GM21447 (cell line): ENCODE results near the gene CCL11.

Experiments used
- ATAC-seq: cut with Tn5 transposase; IDR thresholded peaks from one replicate; pipeline ENCODE4 v1.9.1; 2021; ENCODE audit not compliant: unreplicated experiment

The CCL11 gene

GRCh38 chr17:34257299-34257985 lies 28.1 kb upstream of the CCL11 start:
- no peak for ATAC-seq

- ATAC-seq = no peak
Measured at GRCh38 chr17:34257986-34258326, 27.6 kb upstream of the CCL11 start.

- ATAC-seq = no peak
Measured at GRCh38 chr17:34259146-34259545, 26.4 kb upstream of the CCL11 start.

GRCh38 chr17:34260861-34261260 lies 24.7 kb upstream of the CCL11 start:
- no peak for ATAC-seq

DNA sequence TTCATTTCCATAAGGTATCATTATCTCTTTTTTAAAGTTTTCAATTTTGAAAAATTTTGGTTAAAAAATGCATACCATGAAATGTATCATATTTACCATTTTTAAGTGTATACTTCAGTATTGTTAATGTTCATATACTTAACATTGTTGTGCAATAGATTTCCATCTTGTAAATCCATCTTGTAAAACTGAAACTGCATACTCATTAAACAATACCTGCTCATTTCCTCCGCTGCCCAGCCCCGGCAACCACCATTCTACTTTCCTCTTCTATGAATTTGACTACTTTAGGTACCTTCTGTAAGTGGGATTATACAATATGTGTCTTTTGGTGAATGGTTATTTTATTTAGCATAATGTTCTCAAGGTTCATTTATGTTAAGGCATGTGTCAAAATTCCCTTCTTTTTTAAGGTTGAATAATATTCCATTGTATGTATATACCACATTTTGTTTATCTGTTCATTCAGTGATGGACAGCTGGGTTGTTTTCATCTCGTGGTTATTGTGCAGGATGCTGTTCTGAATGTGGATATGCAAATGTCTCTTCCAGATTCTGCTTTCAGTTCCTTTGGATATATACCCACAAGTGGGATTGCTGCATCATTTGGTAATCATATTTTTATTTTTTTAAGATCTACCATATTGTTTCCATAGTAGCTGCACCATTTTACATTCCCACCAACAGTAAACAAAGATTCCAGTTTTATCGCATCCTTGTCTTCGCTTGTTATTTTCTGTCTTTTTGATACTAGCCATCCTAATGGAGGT lies 23.8 kb upstream of the CCL11 start:
- ATAC-seq = no peak

- no peak for ATAC-seq
Measured at GRCh38 chr17:34265711-34266110, 19.8 kb upstream of the CCL11 start.

- ATAC-seq = no peak
Measured at GRCh38 chr17:34269969-34270368, 15.6 kb upstream of the CCL11 start, which contains the start of gene CCL7. CCL7 (plus strand) TSS chr17:34270221; CDS start chr17:34270291, 70 bp downstream.

GRCh38 chr17:34275881-34276280 lies 9.7 kb upstream of the CCL11 start:
- ATAC-seq = no peak

DNA sequence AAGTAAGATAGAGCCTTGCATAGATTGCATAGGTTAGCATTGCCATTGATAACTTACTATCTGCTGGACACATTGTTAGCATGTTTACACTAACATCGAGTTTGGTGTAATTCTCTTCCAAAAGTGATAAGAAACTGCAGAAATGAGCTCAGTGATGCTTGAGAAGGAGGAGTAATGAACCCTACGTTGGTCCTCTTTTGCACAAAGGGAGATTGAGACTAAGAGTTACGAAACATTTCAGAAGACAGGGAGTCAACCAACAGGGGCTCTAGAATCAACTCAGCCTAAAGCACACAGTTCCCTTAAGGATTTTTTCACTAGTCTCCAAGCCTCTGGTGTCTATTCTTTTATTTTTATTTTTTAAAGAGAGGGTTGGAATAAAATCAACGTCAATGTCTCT lies 8.7 kb upstream of the CCL11 start:
- no peak for ATAC-seq

- no peak for ATAC-seq
Measured at GRCh38 chr17:34283571-34283970, 2.0 kb upstream of the CCL11 start.

- no peak for ATAC-seq
Measured at GRCh38 chr17:34287875-34288274, 2.3 kb downstream of the CCL11 start.

DNA sequence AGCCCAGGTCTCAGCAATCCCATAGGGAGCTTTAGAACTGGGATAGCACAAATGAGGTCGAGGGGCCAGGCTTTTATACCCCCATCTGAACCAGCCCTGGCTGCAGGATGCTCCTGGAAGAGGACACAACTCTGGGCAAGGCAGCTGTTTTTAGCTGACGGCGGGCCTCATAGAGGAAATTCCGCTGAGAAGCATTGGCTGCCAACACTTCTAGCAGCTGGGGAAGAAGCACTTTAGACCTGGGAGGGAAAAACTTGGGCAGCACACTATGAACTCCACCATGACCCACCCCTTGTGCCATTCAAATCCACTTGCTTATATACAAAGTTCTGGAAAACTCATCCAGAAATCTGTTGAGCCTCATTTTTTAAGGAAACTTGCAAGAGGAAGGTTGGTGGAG lies 5.0 kb downstream of the CCL11 start:
- no peak for ATAC-seq

DNA sequence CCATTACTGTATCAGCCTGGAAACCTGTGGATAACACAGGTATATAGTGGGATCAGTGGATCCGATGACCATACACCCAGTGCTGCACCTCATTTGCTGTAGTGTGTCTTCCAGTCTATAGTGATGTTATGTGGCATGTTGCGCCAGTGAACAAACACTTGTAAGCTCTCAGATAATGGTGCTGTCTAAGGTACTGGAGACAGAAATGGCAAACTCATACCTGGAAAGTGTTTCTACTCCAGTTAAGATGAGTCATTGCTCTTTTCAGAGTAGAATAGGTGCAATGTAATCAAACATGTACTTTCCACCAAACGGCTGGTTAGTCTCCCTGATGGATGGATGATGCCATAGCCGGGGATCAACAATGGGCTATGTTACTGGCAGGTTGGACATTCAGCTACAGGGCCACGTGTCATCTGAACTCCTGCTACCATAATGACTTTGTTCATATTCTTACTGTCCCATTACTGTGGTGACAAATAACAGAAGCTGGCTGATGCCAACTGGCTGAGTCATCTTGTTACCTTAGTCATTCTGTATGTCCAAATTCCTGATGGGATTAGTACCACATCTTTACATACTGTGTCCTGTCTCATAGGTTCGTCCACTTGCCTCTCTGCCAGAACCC lies 6.3 kb downstream of the CCL11 start:
- no peak for ATAC-seq

DNA sequence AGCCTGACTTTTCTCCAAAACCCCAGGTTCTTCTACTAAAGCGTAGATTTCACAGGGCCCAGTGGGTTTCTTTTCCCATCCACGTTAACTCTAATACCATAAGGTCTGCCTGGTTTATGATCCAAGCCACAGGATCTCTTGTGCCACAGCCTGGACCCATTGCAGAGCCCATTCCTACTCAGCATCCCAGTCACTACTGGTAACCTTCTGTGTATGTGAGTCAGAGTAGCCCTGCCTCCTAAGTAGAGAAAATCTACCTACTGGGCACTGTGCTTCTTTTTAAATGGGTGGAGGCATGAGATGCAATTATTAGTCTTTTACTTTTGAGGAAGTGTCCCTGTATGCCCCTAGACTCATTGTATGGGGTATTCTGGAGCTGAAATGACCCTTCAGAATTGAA lies 13.5 kb downstream of the CCL11 start:
- ATAC-seq = no peak

DNA sequence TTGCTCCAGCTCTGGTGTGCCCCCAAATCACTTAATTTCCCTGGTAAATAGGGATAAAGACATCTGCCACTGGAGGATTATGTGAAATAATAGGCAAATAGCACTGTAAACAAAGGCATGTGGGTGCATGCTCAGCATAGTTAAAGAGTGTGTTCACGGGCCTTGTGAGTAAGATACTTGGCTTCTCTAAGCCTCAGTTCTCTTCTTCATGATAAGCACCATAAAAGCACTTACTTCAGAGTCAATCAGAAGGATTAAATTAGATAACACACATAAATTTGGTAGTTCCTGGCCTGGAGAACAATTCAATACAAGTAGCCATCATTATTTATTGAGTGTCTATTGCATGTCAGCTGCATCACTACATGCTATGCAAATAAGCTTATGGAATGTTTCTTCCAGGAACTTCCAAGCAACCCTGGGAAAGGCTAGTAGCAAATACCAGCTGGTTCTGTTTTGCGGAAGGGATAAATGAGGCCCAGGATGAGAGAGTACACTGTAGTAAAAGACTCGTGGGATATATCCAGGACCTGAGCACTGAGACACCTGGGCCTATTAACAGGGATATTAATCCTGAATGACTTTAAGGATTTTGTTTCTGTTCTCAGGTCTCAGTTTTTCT lies 14.5 kb downstream of the CCL11 start:
- no peak for ATAC-seq

DNA sequence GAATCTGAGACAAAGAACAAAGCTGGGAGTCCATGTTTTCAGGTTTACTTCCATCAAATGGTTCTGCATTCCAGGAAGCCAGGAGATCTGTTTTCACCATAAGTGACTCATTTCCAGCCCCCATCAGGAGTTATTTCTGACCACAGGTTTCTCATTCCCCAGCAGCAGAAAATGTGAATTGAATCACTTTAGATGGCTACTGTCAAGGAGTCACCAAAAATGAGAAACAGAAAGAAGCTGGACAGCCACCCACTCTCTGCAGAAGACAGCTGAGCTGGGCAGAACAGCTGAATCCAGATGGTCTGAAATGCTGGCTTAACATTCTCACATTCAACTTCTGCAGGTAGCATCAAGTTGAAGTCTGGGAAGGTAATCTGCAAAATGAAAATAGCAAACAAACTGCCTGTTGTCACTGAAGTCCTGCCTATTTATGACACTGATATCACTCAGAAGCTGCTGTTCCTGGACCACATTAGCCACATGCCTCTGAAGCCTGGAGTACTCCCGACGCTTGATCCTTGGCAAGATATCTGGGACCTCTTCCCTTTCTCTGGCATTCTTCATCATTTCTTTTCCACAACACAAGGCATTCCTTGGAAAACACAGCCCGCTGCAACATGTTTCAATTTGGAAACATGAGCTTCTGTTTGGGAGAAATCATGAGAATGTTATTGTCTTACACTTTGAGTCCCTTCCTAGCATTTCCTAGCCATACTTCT lies 15.3 kb downstream of the CCL11 start:
- no peak for ATAC-seq

DNA sequence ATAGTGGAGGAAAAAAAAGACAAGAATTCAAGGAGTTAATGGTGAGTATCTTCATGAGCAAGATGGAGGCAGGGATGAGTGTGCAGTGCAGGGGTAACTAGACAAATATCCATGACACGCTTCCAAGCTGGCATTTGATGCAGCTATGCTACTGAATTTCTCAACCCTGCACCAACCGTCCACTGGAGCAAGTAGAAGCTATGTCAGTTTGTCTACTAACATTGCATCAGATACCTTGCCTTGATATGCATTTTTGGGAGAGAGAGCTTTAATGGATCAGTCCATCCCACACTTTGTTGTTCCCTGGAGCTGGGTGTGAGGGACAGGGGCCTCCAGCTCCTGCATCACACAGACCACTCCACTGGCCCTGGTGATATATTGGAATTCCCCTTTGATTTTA lies 16.4 kb downstream of the CCL11 start:
- no peak for ATAC-seq

DNA sequence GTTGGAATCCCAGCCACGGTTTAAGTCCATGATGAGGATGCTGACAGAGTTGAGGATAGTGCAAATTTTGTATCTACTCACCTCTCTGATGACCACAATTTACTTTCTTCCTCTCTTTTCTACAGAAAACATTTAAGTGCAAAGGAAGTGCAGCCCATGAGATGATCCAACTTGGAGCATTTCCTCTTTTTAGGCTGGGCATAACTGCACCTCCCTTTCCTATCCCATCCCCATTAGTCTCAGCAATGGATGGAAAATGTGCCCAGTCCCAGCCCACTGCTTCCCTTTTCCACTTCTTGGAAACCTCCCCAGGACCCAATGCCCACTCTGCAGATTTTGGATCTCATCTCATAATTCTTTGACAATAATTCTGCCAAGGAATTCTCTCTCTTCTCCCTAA lies 17.1 kb downstream of the CCL11 start:
- ATAC-seq = no peak

GRCh38 chr17:34303606-34304005 lies 18.1 kb downstream of the CCL11 start:
- no peak for ATAC-seq

- no peak for ATAC-seq
Measured at GRCh38 chr17:34305061-34305460, 19.5 kb downstream of the CCL11 start.

- ATAC-seq = no peak
Measured at GRCh38 chr17:34305606-34306005, 20.1 kb downstream of the CCL11 start.
